ENCODE measurements around the gene UNC119.

The UNC119 gene

DNA sequence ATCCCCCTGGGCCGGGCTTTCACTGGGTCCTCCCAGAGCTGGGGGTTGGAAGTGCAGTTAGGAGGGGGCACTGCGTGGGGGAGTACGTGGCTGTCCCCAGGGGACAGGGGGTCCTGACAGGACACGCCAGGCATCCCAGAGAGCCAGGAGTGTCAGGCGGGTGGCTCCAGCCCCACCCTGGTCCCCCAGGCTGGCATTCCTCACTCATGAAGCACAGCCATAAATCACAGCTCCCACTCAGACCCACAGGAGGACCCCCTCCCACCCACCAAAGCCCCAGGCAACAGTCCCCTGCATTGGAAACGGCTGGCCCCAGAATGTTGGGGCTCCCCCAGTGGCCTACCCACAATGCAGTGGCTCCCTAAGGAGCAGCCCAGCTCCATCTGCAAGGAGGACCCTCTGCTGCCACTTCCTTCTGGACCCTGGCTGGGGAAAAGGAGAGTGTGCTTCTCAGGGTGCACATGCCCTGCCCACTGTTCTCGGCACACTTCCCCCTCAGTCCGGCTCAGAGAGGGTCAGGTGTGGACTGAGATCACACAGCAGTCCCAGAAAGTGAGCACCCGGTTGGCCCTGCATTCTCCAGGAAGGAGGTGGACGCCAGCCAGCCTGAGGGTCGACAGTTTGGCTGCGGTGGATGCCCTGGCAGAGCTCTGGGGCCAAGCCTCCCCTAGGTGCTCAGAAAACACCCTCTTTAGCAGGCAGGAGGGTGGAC, 53.6 kb downstream of the UNC119 start:
- DNase-seq (ENCODE audit: low spot score), result no peak

DNA sequence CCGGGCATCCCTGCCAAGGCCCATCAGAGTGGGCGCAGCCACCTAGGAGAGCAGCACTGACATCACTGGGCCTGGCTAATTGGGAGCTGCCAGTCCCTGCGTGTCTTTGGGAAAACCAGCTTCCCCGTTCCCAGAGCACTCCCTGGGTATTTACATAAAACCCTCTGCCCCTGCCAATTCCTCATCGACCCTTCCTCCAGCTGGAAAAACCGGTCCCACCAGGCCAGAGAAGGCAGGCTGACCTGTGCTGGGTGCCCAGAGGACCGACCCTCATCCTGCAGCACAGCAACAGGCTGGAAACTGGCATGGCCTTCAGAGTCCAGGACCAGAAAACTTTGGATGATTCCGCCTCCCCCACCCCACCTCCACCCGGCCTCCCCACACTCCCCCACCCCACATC, 54.5 kb downstream of the UNC119 start:
- no peak for DNase-seq (ENCODE audit: low spot score)

All from putamen (tissue), 1 donor.